SK-N-SH (cell line): Measurements from ENCODE around the gene CDH11. TPM values are rescaled to one million over a fixed set of nuclear protein-coding genes. Genes with fewer than 3 reads are reported as not detected.

Experiments
- CTCF ChIA-PET: fragments of 300-600, 350-600 bp; formaldehyde crosslinking; extraction: SDS; loops from one replicate; lab custom pipeline; 2021; lab: Yijun Ruan, JAX
- POLR2A ChIA-PET: fragments of 350-600 bp; sonication (Branson Sonifier 250); formaldehyde crosslinking; extraction: SDS; loops from one replicate; lab custom pipeline; 2020; ENCODE audit warnings: antibody characterized with exemption, inconsistent platforms; lab: Yijun Ruan, JAX
- DNase-seq: peaks from one replicate; pipeline ENCODE4 v3.0.0; 2012
- H2AFZ ChIP-seq: fragments of 200-600 bp; sonication (generic); 2 replicates; pipeline ENCODE4 v1.8.1; 2016; ENCODE audit warnings: antibody characterized with exemption, mild to moderate bottlenecking, low read depth
- H3F3A ChIP-seq: fragments of 200-600 bp; sonication (generic); replicated peaks from 2 replicates; pipeline ENCODE3; 2016; ENCODE audit warnings: antibody characterized with exemption, mild to moderate bottlenecking; ENCODE audit not compliant: insufficient read depth
- H3K27ac ChIP-seq, 2 experiments: fragments of 200-500 bp in 1 of 2; fragments of 200-600 bp in 1 of 2; sonication (Bioruptor generic) in 1 of 2; sonication (generic), shearing (Covaris generic) in 1 of 2; 2 replicates each; pipeline versions ENCODE4 v1.5.1 to v1.6.1; 2014 to 2016; ENCODE audit warnings: low read depth in 2 of 2, inconsistent platforms in 1 of 2, low read length in 1 of 2, mild to moderate bottlenecking in 1 of 2, mixed read lengths in 1 of 2
- H3K27me3 ChIP-seq: fragments of 200-600 bp; sonication (generic), shearing (Covaris generic); 2 replicates; pipeline ENCODE4 v1.6.1; 2016; ENCODE audit warnings: mixed run types; ENCODE audit not compliant: insufficient read depth
- H3K36me3 ChIP-seq, 2 experiments: fragments of 200-500 bp in 1 of 2; fragments of 200-600 bp in 1 of 2; sonication (Bioruptor generic) in 1 of 2; sonication (generic) in 1 of 2; replicated peaks in 1 of 2; 2 replicates each; pipeline versions ENCODE3 to v1.5.1; 2014 to 2016; ENCODE audit warnings: low read length in 1 of 2, mild to moderate bottlenecking in 1 of 2; ENCODE audit not compliant: insufficient read depth in 2 of 2, control insufficient read depth in 1 of 2
- H3K4me1 ChIP-seq, 2 experiments: fragments of 200-500 bp in 1 of 2; fragments of 200-600 bp in 1 of 2; sonication (Bioruptor generic) in 1 of 2; sonication (generic), shearing (Covaris generic) in 1 of 2; 2 replicates each; pipeline versions ENCODE4 v1.5.1 to v1.6.1; 2014 to 2016; ENCODE audit warnings: low read depth in 1 of 2, low read length in 1 of 2, mixed run types in 1 of 2; ENCODE audit not compliant: insufficient read depth in 2 of 2, control insufficient read depth in 1 of 2
- H3K4me2 ChIP-seq: fragments of 200-600 bp; sonication (generic), shearing (Covaris generic); 2 replicates; pipeline ENCODE4 v1.6.1; 2017; ENCODE audit warnings: mixed run types
- H3K4me3 ChIP-seq, 2 experiments: fragments of 200-500 bp in 1 of 2; fragments of 200-600 bp in 1 of 2; sonication (Bioruptor generic) in 1 of 2; sonication (generic), shearing (Covaris generic) in 1 of 2; 2 replicates each; pipeline versions ENCODE4 v1.5.1 to v1.8.1; 2014 to 2016; ENCODE audit warnings: low read depth in 2 of 2, inconsistent platforms in 1 of 2, low read length in 1 of 2, mild to moderate bottlenecking in 1 of 2, mixed read lengths in 1 of 2, moderate library complexity in 1 of 2
- H3K79me2 ChIP-seq: fragments of 200-600 bp; sonication (generic); 2 replicates; pipeline ENCODE4 v1.8.1; 2017; ENCODE audit warnings: mild to moderate bottlenecking; ENCODE audit not compliant: insufficient read depth
- H3K9ac ChIP-seq: fragments of 200-600 bp; sonication (generic); 2 replicates; pipeline ENCODE4 v1.6.1; 2017; ENCODE audit warnings: mixed run types
- H3K9me2 ChIP-seq: fragments of 200-600 bp; sonication (generic); 2 replicates; pipeline ENCODE4 v1.6.1; 2017; ENCODE audit warnings: mixed run types
- H3K9me3 ChIP-seq: fragments of 200-600 bp; sonication (generic); 2 replicates; pipeline ENCODE4 v1.6.1; 2017; ENCODE audit warnings: mixed run types, mild to moderate bottlenecking, moderate library complexity
- H4K20me1 ChIP-seq: fragments of 200-600 bp; sonication (generic); 2 replicates; pipeline ENCODE4 v1.6.1; 2017; ENCODE audit warnings: mild to moderate bottlenecking, mixed run types; ENCODE audit not compliant: insufficient read depth
- CHD2 ChIP-seq: fragments of 150-350 bp; IDR thresholded peaks from 2 replicates; pipeline ENCODE4 v1.6.1; 2018; ENCODE audit warnings: low read length; ENCODE audit not compliant: partially characterized antibody
- EZH2phosphoT487 ChIP-seq: fragments of 200-600 bp; sonication (generic); IDR thresholded peaks from 2 replicates; pipeline ENCODE4 v1.6.1; 2017; ENCODE audit warnings: low read depth, mixed run types, mild to moderate bottlenecking, antibody characterized with exemption, moderate library complexity, borderline replicate concordance
- FOSL2 ChIP-seq: IDR thresholded peaks from 2 replicates; pipeline ENCODE4 v1.4.0; 2012; ENCODE audit warnings: low read depth, mild to moderate bottlenecking, moderate library complexity, borderline replicate concordance
- FOXJ3 ChIP-seq: sonication (generic); formaldehyde crosslinking; IDR thresholded peaks from 2 replicates; pipeline ENCODE4 v1.5.1; 2020; ENCODE audit warnings: mild to moderate bottlenecking, missing genetic modification reagents
- FOXM1 ChIP-seq: IDR thresholded peaks from 2 replicates; pipeline ENCODE4 v1.4.0; 2012; ENCODE audit warnings: low read depth, mild to moderate bottlenecking
- IRF3 ChIP-seq: fragments of 150-350 bp; IDR thresholded peaks from 2 replicates; pipeline ENCODE4 v1.6.1; 2016; ENCODE audit warnings: mild to moderate bottlenecking, low read depth, low read length
- JUND ChIP-seq: IDR thresholded peaks from 2 replicates; pipeline ENCODE4 v1.4.0; 2012
- MAX ChIP-seq: IDR thresholded peaks from 2 replicates; pipeline ENCODE4 v1.4.0; 2012; ENCODE audit warnings: low read depth
- MEF2A ChIP-seq: IDR thresholded peaks from 2 replicates; pipeline ENCODE4 v1.4.0; 2012; ENCODE audit warnings: low read depth, borderline replicate concordance
- MXI1 ChIP-seq: IDR thresholded peaks from 2 replicates; pipeline ENCODE4 v1.6.1; 2012; ENCODE audit warnings: mild to moderate bottlenecking, low read depth, low read length, improper control_type of control experiment
- NFIC ChIP-seq: IDR thresholded peaks from 2 replicates; pipeline ENCODE4 v1.4.0; 2012; ENCODE audit warnings: borderline replicate concordance
- NRF1 ChIP-seq: IDR thresholded peaks from 2 replicates; pipeline ENCODE4 v1.6.1; 2012; ENCODE audit warnings: low read depth, mild to moderate bottlenecking, low read length
- POLR2AphosphoS5 ChIP-seq: IDR thresholded peaks from 2 replicates; pipeline ENCODE4 v1.6.1; 2012; ENCODE audit warnings: low read depth, low read length
- RFX5 ChIP-seq: IDR thresholded peaks from 2 replicates; pipeline ENCODE4 v1.6.1; 2012; ENCODE audit warnings: mild to moderate bottlenecking, improper control_type of control experiment, low read length
- RXRA ChIP-seq: IDR thresholded peaks from 2 replicates; pipeline ENCODE4 v1.4.0; 2012; ENCODE audit warnings: low read depth, mild to moderate bottlenecking, borderline replicate concordance
- SMC3 ChIP-seq: IDR thresholded peaks from 2 replicates; pipeline ENCODE4 v1.6.1; 2012; ENCODE audit warnings: low read depth, low read length, improper control_type of control experiment
- TAF1 ChIP-seq: IDR thresholded peaks from 2 replicates; pipeline ENCODE4 v1.6.1; 2012; ENCODE audit warnings: low read depth, mild to moderate bottlenecking, low read length, moderate library complexity, borderline replicate concordance
- TEAD4 ChIP-seq: IDR thresholded peaks from 2 replicates; pipeline ENCODE4 v1.4.0; 2012; ENCODE audit warnings: mild to moderate bottlenecking, borderline replicate concordance; ENCODE audit not compliant: insufficient read depth
- YY1 ChIP-seq: IDR thresholded peaks from 2 replicates; pipeline ENCODE4 v1.4.0; 2012; ENCODE audit warnings: low read depth, mild to moderate bottlenecking
- WGBS: methylation state at CpG from one replicate; pipeline ENCODE4 v1.1.6; 2017; ENCODE audit warnings: low lambda C conversion rate; 5-methylcytosine and 5-hydroxymethylcytosine counted together
- polyA plus RNA-seq, 3 experiments: library from polyadenylated mRNA; depleted of rRNA; stranded (reverse); fragments of >200 nt; gene quantifications; 2 replicates each; pipeline ENCODE4 v1.2.3, GENCODE V29; 2012

The CDH11 gene
- polyA plus RNA-seq, 1 of the 3 experiments (the other 2 are of a cell fraction): 269 TPM

GRCh38 chr16:64898159-64898558 is 223.7 kb downstream of the CDH11 start:
- no peaks in the 10 kb centered on the region for H3K36me3 ChIP-seq
- no peak overlapping the region for H3K4me3 ChIP-seq
- no peaks in the 10 kb centered on the region for H3K79me2 ChIP-seq
- no peak overlapping the region for H2AFZ ChIP-seq
- POLR2A ChIA-PET: no interaction called here
- no peaks in the 10 kb centered on the region for H3K9me2 ChIP-seq
- CTCF ChIA-PET: no interaction called here
- H4K20me1 ChIP-seq: no peaks in the 10 kb centered on the region
- no peak overlapping the region for H3K4me2 ChIP-seq
- TF ChIP-seq TAF1 (no peak), MAX (no peak), FOXJ3 (CRISPR knock-in tag) (no peak), MEF2A (no peak), YY1 (no peak), IRF3 (no peak), TEAD4 (no peak), FOXM1 (no peak), SMC3 (no peak), JUND (no peak), RFX5 (no peak), CHD2 (no peak), NRF1 (no peak), MXI1 (no peak), FOSL2 (no peak), EZH2phosphoT487 (no peak), NFIC (no peak), RXRA (no peak), POLR2AphosphoS5 (no peak)
- no peak for DNase-seq
- H3K27me3 ChIP-seq: no peaks in the 10 kb centered on the region
- H3K27ac ChIP-seq: no peak overlapping the region
- no peaks in the 10 kb centered on the region for H3K9me3 ChIP-seq
- 86% methylated on average over 2 of the region's 2 CpGs for WGBS
- no peak overlapping the region for H3K9ac ChIP-seq
- peaks cover 5 to 6% of the 10 kb centered on the region in 2 experiments for H3K4me1 ChIP-seq
- H3F3A ChIP-seq: no peaks in the 10 kb centered on the region
